Stimulated activated CD4-positive, alpha-beta T cell treated with anti-CD3 and anti-CD28 coated beads, Interleukin-1b, Interleukin-23, amount 100 ng/mL, for 24 hours (primary cell): Measurements from ENCODE around the gene ABCG2.

Source experiments
- DNase-seq, 4 experiments: peaks; one replicate each; pipeline ENCODE4 v3.0.0-alpha.2; 2020; ENCODE audit warnings: low read depth in 4 of 4, low spot score in 1 of 4

ABCG2 gene

DNA sequence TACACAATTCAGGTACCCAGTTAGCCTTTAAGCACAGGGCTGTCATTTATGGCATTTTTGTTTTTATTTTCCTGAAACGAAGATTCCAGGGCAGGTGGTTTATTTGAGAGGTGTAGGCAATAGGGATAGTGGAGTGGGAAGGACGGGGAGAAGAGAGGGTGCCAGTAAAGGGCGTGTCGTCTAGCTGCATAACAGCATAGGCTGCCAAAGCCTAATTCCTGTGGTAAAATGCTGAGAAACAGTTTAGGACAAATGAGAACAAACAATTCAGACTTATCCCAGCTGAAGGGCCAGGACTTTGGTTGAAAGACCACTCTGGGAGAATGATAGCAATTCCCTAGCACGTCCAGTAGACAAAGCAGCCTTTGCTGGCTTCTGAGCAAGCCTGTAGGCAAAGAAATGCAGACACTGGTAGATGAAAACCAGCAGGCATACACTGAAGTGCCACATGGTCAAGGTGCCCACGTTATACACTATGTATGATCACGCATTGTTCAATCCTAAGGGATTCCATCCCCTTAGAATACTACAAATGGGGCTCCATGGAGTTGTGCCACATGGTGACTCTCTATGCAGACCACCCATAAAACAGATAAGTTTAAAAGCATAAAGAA, 80.4 kb downstream of the ABCG2 start:
- DNase-seq = no peak

GRCh38 chr4:88075336-88075735, 83.1 kb downstream of the ABCG2 start:
- DNase-seq = no peak

- DNase-seq = no peak
These were observed 88.4 kb downstream of the ABCG2 start for GRCh38 chr4:88070031-88070430.

DNA sequence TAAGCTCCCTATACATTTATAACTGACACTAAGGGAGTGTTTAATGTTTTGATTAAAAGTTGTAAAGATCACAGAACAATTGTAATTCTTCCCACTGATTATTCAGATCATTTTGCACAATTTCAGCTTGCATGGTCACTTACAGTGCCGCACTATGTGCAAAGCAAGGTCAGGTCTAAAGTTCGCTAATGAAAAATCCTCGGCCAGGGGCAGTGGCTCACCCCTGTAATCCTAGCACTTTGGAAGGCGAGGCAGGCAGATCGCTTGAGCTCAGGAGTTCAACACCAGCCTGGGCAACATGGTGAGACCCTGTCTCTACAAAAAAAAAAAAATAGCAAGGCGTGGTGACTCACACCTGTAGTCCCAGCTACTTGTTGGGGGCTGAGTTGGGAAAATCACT, 94.0 kb downstream of the ABCG2 start:
- DNase-seq = no peak

- DNase-seq = no peak
These were observed 94.7 kb downstream of the ABCG2 start for GRCh38 chr4:88063634-88064296.

- no peak for DNase-seq
These were observed 95.6 kb downstream of the ABCG2 start for GRCh38 chr4:88062843-88063242.

DNA sequence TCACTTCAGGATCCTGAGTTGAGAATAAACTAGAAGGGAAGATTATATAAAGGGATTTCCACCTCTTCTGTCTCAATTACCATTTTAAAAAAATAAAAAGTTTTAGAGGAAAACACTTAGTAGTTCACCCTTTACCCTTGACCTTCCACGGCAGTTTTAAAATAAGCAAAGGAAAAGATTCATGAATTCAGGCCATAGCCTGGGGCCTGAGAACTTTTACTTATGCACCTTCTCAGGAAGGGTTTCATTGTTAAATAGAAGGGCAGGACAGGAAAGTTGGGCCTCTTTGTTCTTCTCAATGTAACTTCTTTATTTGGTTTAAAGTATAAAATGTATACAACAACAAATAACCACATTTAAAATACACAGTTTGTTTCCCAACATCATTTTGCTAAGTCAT, 96.1 kb downstream of the ABCG2 start:
- DNase-seq = no peak

GRCh38 chr4:88060431-88060830, 98.0 kb downstream of the ABCG2 start:
- no peak for DNase-seq

- no peak for DNase-seq
These were observed 98.7 kb downstream of the ABCG2 start for GRCh38 chr4:88059766-88060165.

GRCh38 chr4:88058295-88058694, 100.1 kb downstream of the ABCG2 start:
- DNase-seq = no peak

DNA sequence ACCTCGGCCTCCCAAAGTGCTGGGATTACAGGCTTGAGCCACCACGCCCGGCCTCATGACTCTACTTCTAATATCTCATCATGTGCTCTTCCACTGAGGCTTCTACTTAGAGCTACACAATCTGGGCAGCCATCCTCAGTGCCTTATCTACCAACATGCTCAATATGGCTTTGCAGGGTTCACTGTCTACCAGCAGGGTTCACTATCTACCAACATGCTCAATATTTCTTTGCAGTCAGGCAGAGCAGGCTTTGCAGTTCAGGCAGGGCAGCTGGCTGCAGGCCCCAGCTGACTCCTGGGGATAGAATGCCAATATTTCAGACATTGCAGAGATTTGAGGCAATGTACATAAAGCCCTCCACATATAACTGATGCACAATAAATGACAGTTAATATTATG, 103.5 kb downstream of the ABCG2 start:
- no peak for DNase-seq

GRCh38 chr4:88054229-88054628, 104.2 kb downstream of the ABCG2 start:
- DNase-seq = no peak

GRCh38 chr4:88045021-88045420, 113.4 kb downstream of the ABCG2 start:
- no peak for DNase-seq

GRCh38 chr4:88043586-88044340, 114.7 kb downstream of the ABCG2 start:
- DNase-seq = no peak

- DNase-seq = no peak
These were observed 115.4 kb downstream of the ABCG2 start for GRCh38 chr4:88043001-88043400.

DNA sequence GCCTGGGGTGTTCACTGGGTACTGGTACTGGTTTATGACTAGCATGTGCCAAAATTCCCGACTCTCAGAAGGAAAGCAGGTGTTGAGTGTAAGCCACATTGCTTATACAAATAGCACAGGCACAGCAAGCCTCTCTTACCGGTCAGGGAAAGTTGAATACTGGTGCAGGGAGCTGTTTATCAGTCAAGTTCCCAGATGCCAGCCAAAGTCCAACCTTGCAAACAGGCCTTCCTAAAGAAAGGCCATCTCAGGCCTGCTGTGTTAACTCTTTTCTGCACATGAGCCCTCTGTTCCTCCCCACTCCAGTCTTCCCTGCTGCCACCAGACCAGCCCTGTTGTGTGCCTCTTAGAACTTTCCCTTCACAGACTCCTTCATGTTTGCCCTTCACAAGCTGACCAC, 116.8 kb downstream of the ABCG2 start:
- no peak for DNase-seq

DNA sequence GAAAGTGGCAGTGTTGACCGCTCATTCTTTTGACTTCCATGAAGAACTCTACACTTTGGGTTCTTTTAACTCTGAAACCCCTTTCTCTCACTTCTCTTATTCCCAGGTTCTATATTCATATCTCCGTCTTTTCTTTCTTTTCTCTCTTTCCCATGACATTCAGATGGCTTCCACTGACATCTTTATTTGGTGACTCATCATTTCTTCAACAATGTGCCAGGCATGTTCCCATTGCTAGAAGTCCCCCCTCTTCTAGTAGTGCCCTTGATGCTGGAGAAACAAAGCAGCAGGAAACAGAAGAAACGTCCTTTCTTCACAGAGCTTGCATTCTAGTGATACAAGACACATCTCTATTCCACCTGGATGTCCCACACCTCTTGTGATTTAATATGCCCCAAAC, 117.7 kb downstream of the ABCG2 start:
- DNase-seq = no peak
